Naive thymus-derived CD4-positive, alpha-beta T cell (primary cell): ENCODE results near the gene CCDC102B. TPM values are rescaled to one million over a fixed set of nuclear protein-coding genes. Genes with fewer than 3 reads are reported as not detected.

Source experiments
- ATAC-seq: fragments of 150-1000 bp; cut with Tn5 transposase; 2 replicates; pipeline ENCODE4 v1.10.0; 2021; ENCODE audit warnings: mild to moderate bottlenecking, moderate library complexity
- CTCF ChIA-PET: fragments of 350-600 bp; sonication (Branson Sonifier 250); formaldehyde crosslinking; loops from one replicate; lab custom pipeline; 2021; ENCODE audit warnings: antibody characterized with exemption; lab: Charles Lee
- POLR2A ChIA-PET: fragments of 350-600 bp; sonication (Branson Sonifier 250); formaldehyde crosslinking; loops from one replicate; lab custom pipeline; 2021; ENCODE audit warnings: antibody characterized with exemption, inconsistent platforms; lab: Charles Lee
- DNase-seq, 9 donors: peaks; one replicate each; pipeline versions ENCODE4 v3.0.0 to v3.0.0-alpha.2; 2020 to 2022; ENCODE audit warnings: mixed read lengths in 1 of 9
- H3K27ac ChIP-seq: one replicate; pipeline ENCODE4 v1.7.0; 2013; ENCODE audit warnings: mild to moderate bottlenecking, low read depth, low read length, moderate library complexity
- H3K27me3 ChIP-seq, 2 donors: one replicate each; pipeline ENCODE4 v1.7.0; 2013; ENCODE audit warnings: low read length in 2 of 2, mild to moderate bottlenecking in 2 of 2, moderate library complexity in 2 of 2; ENCODE audit not compliant: control insufficient read depth in 2 of 2, insufficient read depth in 2 of 2
- H3K36me3 ChIP-seq, 3 experiments: 1 replicate in 2 of 3; 2 replicates in 1 of 3; pipeline ENCODE4 v1.7.0; 2013; ENCODE audit warnings: low read length in 3 of 3, mild to moderate bottlenecking in 3 of 3, moderate library complexity in 1 of 3; ENCODE audit not compliant: insufficient read depth in 3 of 3, control insufficient read depth in 2 of 3
- H3K4me1 ChIP-seq, 2 donors: one replicate each; pipeline ENCODE4 v1.7.0; 2013; ENCODE audit warnings: low read length in 2 of 2, mild to moderate bottlenecking in 2 of 2, moderate library complexity in 1 of 2; ENCODE audit not compliant: control insufficient read depth in 2 of 2, insufficient read depth in 2 of 2
- H3K4me3 ChIP-seq: 2 replicates; pipeline ENCODE4 v1.7.0; 2013; ENCODE audit warnings: mild to moderate bottlenecking, low read length
- H3K9me3 ChIP-seq, 3 experiments: 1 replicate in 2 of 3; 2 replicates in 1 of 3; pipeline ENCODE4 v1.7.0; 2013; ENCODE audit warnings: low read length in 3 of 3; ENCODE audit not compliant: control insufficient read depth in 2 of 3
- H3K27ac Mint-ChIP-seq, 9 donors: one replicate each; pipeline ENCODE4 v1.8.0; 2020 to 2022; ENCODE audit warnings: mixed read lengths in 9 of 9, mild to moderate bottlenecking in 8 of 9, moderate library complexity in 5 of 9, inconsistent platforms in 2 of 9
- H3K27me3 Mint-ChIP-seq, 5 donors: one replicate each; pipeline ENCODE4 v1.8.0; 2021 to 2022; ENCODE audit warnings: mixed read lengths in 5 of 5, mild to moderate bottlenecking in 1 of 5
- H3K36me3 Mint-ChIP-seq, 5 donors: one replicate each; pipeline ENCODE4 v1.8.0; 2020 to 2022; ENCODE audit warnings: mixed read lengths in 5 of 5, mild to moderate bottlenecking in 3 of 5, inconsistent platforms in 1 of 5
- H3K4me1 Mint-ChIP-seq, 7 donors: one replicate each; pipeline ENCODE4 v1.8.0; 2020 to 2022; ENCODE audit warnings: mixed read lengths in 7 of 7, mild to moderate bottlenecking in 3 of 7, inconsistent platforms in 1 of 7
- H3K4me3 Mint-ChIP-seq, 10 donors: one replicate each; pipeline ENCODE4 v1.8.0; 2020 to 2022; ENCODE audit warnings: mild to moderate bottlenecking in 10 of 10, mixed read lengths in 10 of 10, moderate library complexity in 6 of 10, inconsistent platforms in 2 of 10
- H3K9me3 Mint-ChIP-seq, 11 donors: one replicate each; pipeline ENCODE4 v1.8.0; 2020 to 2022; ENCODE audit warnings: mixed read lengths in 11 of 11, mild to moderate bottlenecking in 4 of 11, inconsistent platforms in 1 of 11, moderate library complexity in 1 of 11
- intact Hi-C, 2 donors: fragments of 100-400 bp; cut with micrococcal nuclease; formaldehyde crosslinking; loops; one replicate each; pipeline ENCODE4 v1.15.1; 2023
- polyA plus RNA-seq, 2 donors: library from polyadenylated mRNA; unstranded; fragments of 300-500 nt; fragmentation: Illumina TruSeq; gene quantifications; one replicate each; pipeline ENCODE4 v1.2.3, GENCODE V29; 2021
- total RNA-seq, 6 experiments: library from RNA in 5 of 6; stranded (reverse) in 5 of 6; gene quantifications; 1 replicate in 5 of 6; 2 replicates in 1 of 6; pipeline ENCODE4 v1.2.3 and lab custom pipeline; 2021 to 2026

CCDC102B gene
- total and polyA plus RNA-seq, 7 experiments from 2014 or later, result 2.7 to 10.9 (median 6.4) TPM

GRCh38 chr18:68848242-68848641 is 50.4 kb downstream of the CCDC102B start:
- no peaks in the 10 kb centered on the region for H3K4me1 ChIP-seq
- H3K27ac ChIP-seq, result no peak overlapping the region
- no peak for ATAC-seq
- ChIA-PET POLR2A (no interaction called here), CTCF (no interaction called here)
- no peaks in the 10 kb centered on the region for H3K36me3 ChIP-seq
- DNase-seq, result no peak
- H3K36me3 Mint-ChIP-seq, result no peaks in the 10 kb centered on the region
- no peak overlapping the region for H3K27ac Mint-ChIP-seq
- H3K4me1 Mint-ChIP-seq, result no peaks in the 10 kb centered on the region
- no peaks in the 10 kb centered on the region for H3K9me3 ChIP-seq
- H3K27me3 ChIP-seq, result no peaks in the 10 kb centered on the region
- H3K4me3 Mint-ChIP-seq, result no peak overlapping the region
- intact Hi-C loops, result loop anchor here in 1 of 2 donors (1.0 kb wide), 1 partner anchor 1586 kb away; no protein-coding TSS in a partner anchor
- H3K27me3 Mint-ChIP-seq, result no peaks in the 10 kb centered on the region
- no peak overlapping the region for H3K4me3 ChIP-seq
- no peaks in the 10 kb centered on the region for H3K9me3 Mint-ChIP-seq

GRCh38 chr18:68854786-68855391 is 57.0 kb downstream of the CCDC102B start:
- Mint-ChIP-seq H3K36me3 (no peaks in the 10 kb centered on the region), H3K4me3 (no peak overlapping the region), H3K27ac (no peak overlapping the region), H3K4me1 (no peaks in the 10 kb centered on the region), H3K9me3 (no peaks in the 10 kb centered on the region), H3K27me3 (no peaks in the 10 kb centered on the region)
- no peak for DNase-seq
- ATAC-seq, result no peak
- H3K27me3 ChIP-seq, result no peaks in the 10 kb centered on the region
- no peaks in the 10 kb centered on the region for H3K9me3 ChIP-seq
- no peak overlapping the region for H3K4me3 ChIP-seq
- no peaks in the 10 kb centered on the region for H3K36me3 ChIP-seq
- no peaks in the 10 kb centered on the region for H3K4me1 ChIP-seq
- intact Hi-C loops, result no loop called here
- POLR2A ChIA-PET, result no interaction called here
- H3K27ac ChIP-seq, result no peak overlapping the region
- CTCF ChIA-PET, result no interaction called here

- no peaks in the 10 kb centered on the region for H3K9me3 ChIP-seq
- H3K36me3 Mint-ChIP-seq, result no peaks in the 10 kb centered on the region
- H3K27me3 Mint-ChIP-seq, result no peaks in the 10 kb centered on the region
- intact Hi-C loops, result no loop called here
- H3K4me3 Mint-ChIP-seq, result no peak overlapping the region
- no peaks in the 10 kb centered on the region for H3K4me1 ChIP-seq
- H3K36me3 ChIP-seq, result no peaks in the 10 kb centered on the region
- H3K4me1 Mint-ChIP-seq, result no peaks in the 10 kb centered on the region
- DNase-seq (no peak), ATAC-seq (no peak)
- no peaks in the 10 kb centered on the region for H3K27me3 ChIP-seq
- H3K9me3 Mint-ChIP-seq, result no peaks in the 10 kb centered on the region
- H3K27ac Mint-ChIP-seq, result no peak overlapping the region
- no peak overlapping the region for H3K4me3 ChIP-seq
- CTCF ChIA-PET, result no interaction called here
- POLR2A ChIA-PET, result no interaction called here
- H3K27ac ChIP-seq, result no peak overlapping the region
These were observed 57.6 kb downstream of the CCDC102B start for GRCh38 chr18:68855491-68855890.

- POLR2A ChIA-PET, result no interaction called here
- no peak overlapping the region for H3K27ac Mint-ChIP-seq
- H3K36me3 ChIP-seq, result no peaks in the 10 kb centered on the region
These were observed 63.5 kb downstream of the CCDC102B start for GRCh38 chr18:68861365-68861764.

GRCh38 chr18:68865021-68865420 is 67.1 kb downstream of the CCDC102B start:
- no peaks in the 10 kb centered on the region for H3K27me3 ChIP-seq
- H3K4me3 ChIP-seq, result no peak overlapping the region
- no peak for DNase-seq
- Mint-ChIP-seq H3K4me1 (peaks cover 0 to 1% (median 0%) of the 10 kb centered on the region in 7 donors), H3K27me3 (no peaks in the 10 kb centered on the region), H3K9me3 (peaks cover 0 to 1% (median 0%) of the 10 kb centered on the region in 11 donors), H3K4me3 (no peak overlapping the region), H3K27ac (no peak overlapping the region), H3K36me3 (peaks cover 0 to 3% (median 0%) of the 10 kb centered on the region in 5 donors)
- H3K4me1 ChIP-seq, result no peaks in the 10 kb centered on the region
- no peaks in the 10 kb centered on the region for H3K36me3 ChIP-seq
- H3K27ac ChIP-seq, result no peak overlapping the region
- intact Hi-C loops, result no loop called here
- H3K9me3 ChIP-seq, result no peaks in the 10 kb centered on the region
- CTCF ChIA-PET, result no interaction called here
- no peak for ATAC-seq
- POLR2A ChIA-PET, result no interaction called here

More at GRCh38 chr18:68861365-68861764, 63.5 kb downstream of the CCDC102B start:
- no peaks in the 10 kb centered on the region for H3K27me3 ChIP-seq
- no peaks in the 10 kb centered on the region for H3K9me3 ChIP-seq
- no peak for ATAC-seq
- Mint-ChIP-seq H3K4me3 (no peak overlapping the region), H3K27me3 (no peaks in the 10 kb centered on the region), H3K4me1 (peaks cover 0 to 1% (median 0%) of the 10 kb centered on the region in 7 donors), H3K9me3 (peaks cover 0 to 1% (median 0%) of the 10 kb centered on the region in 11 donors), H3K36me3 (peaks cover 0 to 3% (median 0%) of the 10 kb centered on the region in 5 donors)
- intact Hi-C loops, result no loop called here
- no peak overlapping the region for H3K4me3 ChIP-seq
- no peak overlapping the region for H3K27ac ChIP-seq
- H3K4me1 ChIP-seq, result no peaks in the 10 kb centered on the region
- DNase-seq, result no peak
- CTCF ChIA-PET, result interaction anchor here (0.6 kb wide), 1 partner anchor 470 kb away, joined by 3 read pairs; no protein-coding TSS in a partner anchor

GRCh38 chr18:68865503-68865902 is 67.6 kb downstream of the CCDC102B start:
- H3K36me3 Mint-ChIP-seq, result peaks cover 0 to 3% (median 0%) of the 10 kb centered on the region in 5 donors
- ATAC-seq, result no peak
- H3K27me3 ChIP-seq, result no peaks in the 10 kb centered on the region
- no peaks in the 10 kb centered on the region for H3K36me3 ChIP-seq
- H3K9me3 Mint-ChIP-seq, result peaks cover 0 to 1% (median 0%) of the 10 kb centered on the region in 11 donors
- intact Hi-C loops, result no loop called here
- no peak for DNase-seq
- H3K27me3 Mint-ChIP-seq, result peaks cover 0 to 2% (median 0%) of the 10 kb centered on the region in 5 donors
- no peaks in the 10 kb centered on the region for H3K4me1 ChIP-seq
- ChIA-PET POLR2A (no interaction called here), CTCF (no interaction called here)
- no peak overlapping the region for H3K27ac ChIP-seq
- peaks cover 0 to 1% (median 0%) of the 10 kb centered on the region in 7 donors for H3K4me1 Mint-ChIP-seq
- H3K4me3 ChIP-seq, result no peak overlapping the region
- no peak overlapping the region for H3K27ac Mint-ChIP-seq
- H3K9me3 ChIP-seq, result no peaks in the 10 kb centered on the region
- no peak overlapping the region for H3K4me3 Mint-ChIP-seq

GRCh38 chr18:68873003-68873402 is 75.1 kb downstream of the CCDC102B start:
- no peak overlapping the region for H3K4me3 Mint-ChIP-seq
- ATAC-seq (no peak), DNase-seq (no peak)
- intact Hi-C loops, result no loop called here
- Histone ChIP-seq H3K9me3 (no peaks in the 10 kb centered on the region), H3K27ac (no peak overlapping the region), H3K4me3 (no peak overlapping the region), H3K36me3 (no peaks in the 10 kb centered on the region), H3K4me1 (no peaks in the 10 kb centered on the region), H3K27me3 (no peaks in the 10 kb centered on the region)
- peaks cover 0 to 3% (median 0%) of the 10 kb centered on the region in 5 donors for H3K27me3 Mint-ChIP-seq
- no peaks in the 10 kb centered on the region for H3K4me1 Mint-ChIP-seq
- CTCF ChIA-PET, result no interaction called here
- POLR2A ChIA-PET, result no interaction called here
- no peaks in the 10 kb centered on the region for H3K36me3 Mint-ChIP-seq
- no peaks in the 10 kb centered on the region for H3K9me3 Mint-ChIP-seq
- H3K27ac Mint-ChIP-seq, result no peak overlapping the region
